Testis (tissue), 3 donors: ENCODE data around the gene KRT9. TPM values are rescaled to one million over a fixed set of nuclear protein-coding genes. Genes with fewer than 3 reads are reported as not detected.
"Not testable (repeated sequence)": the region's sequence is repeated elsewhere in the genome, so short reads cannot be mapped to it uniquely, and the experiment has no call there.

Experiments used
- DNase-seq: peaks from one replicate; pipeline ENCODE4 v3.0.0-alpha.2; 2019
- H3K27ac ChIP-seq, 2 donors: fragments of 200-600 bp; sonication (generic); one replicate each; pipeline ENCODE4 v1.5.1; 2019
- H3K27me3 ChIP-seq: fragments of 200-600 bp; sonication (generic); one replicate; pipeline ENCODE4 v1.5.1; 2019
- H3K36me3 ChIP-seq: fragments of 200-600 bp; sonication (generic); one replicate; pipeline ENCODE4 v1.5.1; 2017; ENCODE audit warnings: low read depth; ENCODE audit errors: missing control alignments
- H3K4me1 ChIP-seq: fragments of 200-600 bp; sonication (generic); one replicate; pipeline ENCODE4 v1.5.1; 2019
- H3K4me3 ChIP-seq, 2 donors: fragments of 200-600 bp; sonication (generic); one replicate each; pipeline ENCODE4 v1.5.1; 2017 to 2019
- H3K9me3 ChIP-seq: fragments of 200-600 bp; sonication (generic); one replicate; pipeline ENCODE4 v1.5.1; 2017
- CTCF ChIP-seq, 3 experiments: fragments of 450-650 bp in 2 of 3; fragments of 200-600 bp in 1 of 3; sonication (generic) in 1 of 3; IDR thresholded peaks; one replicate each; pipeline ENCODE4 v1.5.1; 2016 to 2019; ENCODE audit warnings: antibody characterized with exemption in 3 of 3, mild to moderate bottlenecking in 2 of 3, moderate library complexity in 1 of 3
- POLR2A ChIP-seq: fragments of 450-650 bp; IDR thresholded peaks from one replicate; pipeline ENCODE4 v1.6.1; 2017; ENCODE audit warnings: antibody characterized with exemption, mild to moderate bottlenecking, moderate library complexity
- WGBS, 2 donors: methylation state at CpG; one replicate each; pipeline ENCODE4 v1.1.5; 2018; 5-methylcytosine and 5-hydroxymethylcytosine counted together
- intact Hi-C: fragments of 100-400 bp; cut with DNase I; formaldehyde crosslinking; loops from one replicate; pipeline ENCODE4 v1.15.1; 2023; ENCODE audit warnings: low total_unique reads
- polyA plus RNA-seq: library from polyadenylated mRNA; stranded (reverse); fragments of 350-450 nt; fragmentation: Illumina TruSeq; extraction: RNeasy Lipid Tissue Mini Kit (QIAGEN cat#74804); gene quantifications from one replicate; pipeline ENCODE4 v1.2.3, GENCODE V29; 2014; ENCODE audit warnings: low read depth, low replicate concordance; ENCODE audit not compliant: insufficient read depth
- total RNA-seq, 2 donors: library from RNA; depleted of rRNA; stranded (reverse); fragments of >200 nt; gene quantifications; one replicate each; pipeline ENCODE4 v1.2.3, GENCODE V29; 2016

The KRT9 gene
- total and polyA plus RNA-seq, 3 donors from 2014 or later, result 0.29 to 0.43 TPM; not detected in 1

GRCh38 chr17:41580244-41580575 is 8.4 kb upstream of the KRT9 start:
- 92 to 93% methylated on average over 2 of the region's 2 CpGs for WGBS, 2 donors
- intact Hi-C loops, result no loop called here
- no peak for DNase-seq

GRCh38 chr17:41579484-41580243 is 7.8 kb upstream of the KRT9 start:
- H3K27me3 ChIP-seq, result no peaks in the 10 kb centered on the region

More at GRCh38 chr17:41580244-41580575, 8.4 kb upstream of the KRT9 start:
- TF ChIP-seq POLR2A (no peak), CTCF (IDR thresholded peaks at IDR 0.05) (no peak)
- H3K27me3 ChIP-seq, result no peaks in the 10 kb centered on the region
- no peaks in the 10 kb centered on the region for H3K9me3 ChIP-seq
- H3K27ac ChIP-seq, result no peak overlapping the region
- no peak overlapping the region for H3K4me3 ChIP-seq
- no peaks in the 10 kb centered on the region for H3K4me1 ChIP-seq
- H3K36me3 ChIP-seq, result no peaks in the 10 kb centered on the region

GRCh38 chr17:41578971-41579370 is 7.1 kb upstream of the KRT9 start:
- Histone ChIP-seq H3K27me3 (no peaks in the 10 kb centered on the region), H3K27ac (no peak overlapping the region), H3K9me3 (no peaks in the 10 kb centered on the region), H3K4me1 (no peaks in the 10 kb centered on the region), H3K36me3 (no peaks in the 10 kb centered on the region), H3K4me3 (no peak overlapping the region)
- DNase-seq, result no peak
- TF ChIP-seq CTCF (IDR thresholded peaks at IDR 0.05) (no peak), POLR2A (no peak)
- intact Hi-C loops, result no loop called here
- WGBS, 2 donors, result 50 to 80% methylated on average over 3 to 5 of the region's 5 CpGs

More at GRCh38 chr17:41579484-41580243, 7.8 kb upstream of the KRT9 start:
- Histone ChIP-seq H3K4me1 (no peaks in the 10 kb centered on the region), H3K4me3 (no peak overlapping the region), H3K27ac (no peak overlapping the region), H3K9me3 (no peaks in the 10 kb centered on the region), H3K36me3 (no peaks in the 10 kb centered on the region)
- TF ChIP-seq CTCF (IDR thresholded peaks at IDR 0.05) (peak; percentile 85 to 93 (median 92)), POLR2A (peak; percentile 54)
- intact Hi-C loops, result no loop called here
- WGBS, 2 donors, result 34 to 49% methylated on average over 11 to 18 of the region's 18 CpGs
- peak; percentile 95 for DNase-seq

GRCh38 chr17:41578538-41578937 is 6.7 kb upstream of the KRT9 start:
- 86 to 88% methylated on average over 1 of the region's 1 CpG for WGBS, 2 donors
- H3K27me3 ChIP-seq, result no peaks in the 10 kb centered on the region

GRCh38 chr17:41576740-41577139 is 4.9 kb upstream of the KRT9 start:
- H3K27me3 ChIP-seq, H3K4me1 ChIP-seq, H3K36me3 ChIP-seq, H3K27ac ChIP-seq, intact Hi-C loops, DNase-seq, H3K4me3 ChIP-seq, H3K9me3 ChIP-seq: not testable (repeated sequence)
- 86 to 96% methylated on average over 1 to 4 of the region's 4 CpGs for WGBS, 2 donors

More at GRCh38 chr17:41578538-41578937, 6.7 kb upstream of the KRT9 start:
- no peak for DNase-seq
- Histone ChIP-seq H3K9me3 (no peaks in the 10 kb centered on the region), H3K36me3 (no peaks in the 10 kb centered on the region), H3K4me3 (no peak overlapping the region), H3K4me1 (no peaks in the 10 kb centered on the region), H3K27ac (no peak overlapping the region)
- no peak for TF ChIP-seq CTCF (IDR thresholded peaks at IDR 0.05)
- no peak for TF ChIP-seq POLR2A
- intact Hi-C loops, result no loop called here
